HG03025 (cell line): ENCODE results near the gene SLAMF7.

ENCODE experiments used
- ATAC-seq: cut with Tn5 transposase; IDR thresholded peaks from one replicate; pipeline ENCODE4 v1.9.1; 2021; ENCODE audit warnings: mild to moderate bottlenecking, moderate library complexity; ENCODE audit not compliant: unreplicated experiment, low FRiP score

Gene SLAMF7

GRCh38 chr1:160744199-160744851 lies 5.3 kb downstream of the SLAMF7 start:
- no peak for ATAC-seq

GRCh38 chr1:160744852-160745520 lies 5.9 kb downstream of the SLAMF7 start:
- no peak for ATAC-seq

- ATAC-seq = no peak
Measured at GRCh38 chr1:160745551-160745950, 6.5 kb downstream of the SLAMF7 start.

- ATAC-seq = no peak
Measured at GRCh38 chr1:160746836-160747500, 7.9 kb downstream of the SLAMF7 start.

- no peak for ATAC-seq
Measured at GRCh38 chr1:160747717-160748116, 8.7 kb downstream of the SLAMF7 start.

GRCh38 chr1:160748181-160748877 lies 9.3 kb downstream of the SLAMF7 start:
- no peak for ATAC-seq

GRCh38 chr1:160748878-160749269 lies 9.8 kb downstream of the SLAMF7 start:
- no peak for ATAC-seq

- no peak for ATAC-seq
Measured at GRCh38 chr1:160750608-160751007, 11.6 kb downstream of the SLAMF7 start.

GRCh38 chr1:160752406-160752805 lies 13.4 kb downstream of the SLAMF7 start:
- ATAC-seq = no peak

- ATAC-seq = no peak
Measured at GRCh38 chr1:160752924-160753323, 13.9 kb downstream of the SLAMF7 start.

GRCh38 chr1:160753594-160753993 lies 14.5 kb downstream of the SLAMF7 start:
- no peak for ATAC-seq

GRCh38 chr1:160755461-160755860 lies 16.4 kb downstream of the SLAMF7 start:
- no peak for ATAC-seq

GRCh38 chr1:160755911-160756848 lies 17.1 kb downstream of the SLAMF7 start:
- no peak for ATAC-seq

- no peak for ATAC-seq
Measured at GRCh38 chr1:160756849-160757201, 17.8 kb downstream of the SLAMF7 start.

- ATAC-seq = no peak
Measured at GRCh38 chr1:160758521-160758920, 19.5 kb downstream of the SLAMF7 start.

- no peak for ATAC-seq
Measured at GRCh38 chr1:160759740-160760139, 20.7 kb downstream of the SLAMF7 start.

- no peak for ATAC-seq
Measured at GRCh38 chr1:160761046-160761445, 22.0 kb downstream of the SLAMF7 start.

GRCh38 chr1:160761886-160762285 lies 22.8 kb downstream of the SLAMF7 start:
- ATAC-seq = no peak

- no peak for ATAC-seq
Measured at GRCh38 chr1:160763993-160764392, 24.9 kb downstream of the SLAMF7 start.
